ENCODE data around the gene PMAIP1. TPM values are rescaled to one million over a fixed set of nuclear protein-coding genes. Genes with fewer than 3 reads are reported as not detected.
"Not testable (repeated sequence)": the region's sequence is repeated elsewhere in the genome, so short reads cannot be mapped to it uniquely, and the experiment has no call there.

The PMAIP1 gene
- total RNA-seq (2014; rRNA removed; shearing (Covaris generic)): 131 and 207 TPM in 2 replicates

GRCh38 chr18:59899298-59900221 lies at the start of gene PMAIP1:
Gene PMAIP1, plus strand, starts transcription at chr18:59899996. Its CDS starts 182 bp downstream, at chr18:59900178.
- no peaks in the 10 kb centered on the region for H3K27me3 ChIP-seq (ENCODE audit: control insufficient read depth, insufficient read depth, low read length)

GRCh38 chr18:59851784-59852399 lies 47.9 kb upstream of the PMAIP1 start:
- no peak for DNase-seq
- Histone ChIP-seq H3K4me3 (ENCODE audit: insufficient read depth, low read depth, low read length) (no peak overlapping the region), H3K36me3 (replicated peaks; ENCODE audit: control insufficient read depth, insufficient read depth, low read length) (no peaks in the 10 kb centered on the region), H3K27me3 (ENCODE audit: control insufficient read depth, insufficient read depth, low read length) (no peaks in the 10 kb centered on the region)

More at GRCh38 chr18:59899298-59900221, at the start of gene PMAIP1:
- peak; percentile 95 for DNase-seq
- H3K36me3 ChIP-seq (replicated peaks; ENCODE audit: control insufficient read depth, insufficient read depth, low read length): peaks cover 17% of the 10 kb centered on the region
- peak within 1 kb of the TSS; percentile 86 for H3K4me3 ChIP-seq (ENCODE audit: insufficient read depth, low read depth, low read length)

- Histone ChIP-seq H3K36me3 (replicated peaks; ENCODE audit: control insufficient read depth, insufficient read depth, low read length) (no peaks in the 10 kb centered on the region), H3K4me3 (ENCODE audit: insufficient read depth, low read depth, low read length) (no peak overlapping the region), H3K27me3 (ENCODE audit: control insufficient read depth, insufficient read depth, low read length) (no peaks in the 10 kb centered on the region)
- no peak for DNase-seq
Observed at GRCh38 chr18:59852548-59852947, 47.2 kb upstream of the PMAIP1 start.

- Histone ChIP-seq H3K36me3 (replicated peaks; ENCODE audit: control insufficient read depth, insufficient read depth, low read length) (no peaks in the 10 kb centered on the region), H3K4me3 (ENCODE audit: insufficient read depth, low read depth, low read length) (no peak overlapping the region), H3K27me3 (ENCODE audit: control insufficient read depth, insufficient read depth, low read length) (no peaks in the 10 kb centered on the region)
- DNase-seq: no peak
Observed at GRCh38 chr18:59853380-59853779, 46.4 kb upstream of the PMAIP1 start.

- not testable (repeated sequence) for DNase-seq; H3K4me3 ChIP-seq (ENCODE audit: insufficient read depth, low read depth, low read length); H3K27me3 ChIP-seq (ENCODE audit: control insufficient read depth, insufficient read depth, low read length); H3K36me3 ChIP-seq (replicated peaks; ENCODE audit: control insufficient read depth, insufficient read depth, low read length)
Observed at GRCh38 chr18:59853988-59854387, 45.8 kb upstream of the PMAIP1 start.

GRCh38 chr18:59861009-59861408 lies 38.8 kb upstream of the PMAIP1 start:
- no peaks in the 10 kb centered on the region for H3K27me3 ChIP-seq (ENCODE audit: control insufficient read depth, insufficient read depth, low read length)
- no peak overlapping the region for H3K4me3 ChIP-seq (ENCODE audit: insufficient read depth, low read depth, low read length)
- H3K36me3 ChIP-seq (replicated peaks; ENCODE audit: control insufficient read depth, insufficient read depth, low read length): no peaks in the 10 kb centered on the region
- DNase-seq: no peak

GRCh38 chr18:59861963-59862819 lies 37.6 kb upstream of the PMAIP1 start:
- no peaks in the 10 kb centered on the region for H3K27me3 ChIP-seq (ENCODE audit: control insufficient read depth, insufficient read depth, low read length)
- no peak for DNase-seq
- H3K4me3 ChIP-seq (ENCODE audit: insufficient read depth, low read depth, low read length): no peak overlapping the region
- no peaks in the 10 kb centered on the region for H3K36me3 ChIP-seq (replicated peaks; ENCODE audit: control insufficient read depth, insufficient read depth, low read length)

- Histone ChIP-seq H3K4me3 (ENCODE audit: insufficient read depth, low read depth, low read length) (no peak overlapping the region), H3K36me3 (replicated peaks; ENCODE audit: control insufficient read depth, insufficient read depth, low read length) (no peaks in the 10 kb centered on the region), H3K27me3 (ENCODE audit: control insufficient read depth, insufficient read depth, low read length) (no peaks in the 10 kb centered on the region)
- DNase-seq: no peak
Observed at GRCh38 chr18:59865241-59865986, 34.4 kb upstream of the PMAIP1 start.

- no peaks in the 10 kb centered on the region for H3K27me3 ChIP-seq (ENCODE audit: control insufficient read depth, insufficient read depth, low read length)
- DNase-seq: no peak
- H3K36me3 ChIP-seq (replicated peaks; ENCODE audit: control insufficient read depth, insufficient read depth, low read length): no peaks in the 10 kb centered on the region
Observed at GRCh38 chr18:59866551-59867269, 33.1 kb upstream of the PMAIP1 start.

GRCh38 chr18:59867337-59868104 lies 32.3 kb upstream of the PMAIP1 start:
- H3K36me3 ChIP-seq (replicated peaks; ENCODE audit: control insufficient read depth, insufficient read depth, low read length): no peaks in the 10 kb centered on the region
- no peak overlapping the region for H3K4me3 ChIP-seq (ENCODE audit: insufficient read depth, low read depth, low read length)
- peak; percentile 59 for DNase-seq

More at GRCh38 chr18:59866551-59867269, 33.1 kb upstream of the PMAIP1 start:
- H3K4me3 ChIP-seq (ENCODE audit: insufficient read depth, low read depth, low read length): no peak overlapping the region

GRCh38 chr18:59870623-59871130 lies 29.1 kb upstream of the PMAIP1 start:
- Histone ChIP-seq H3K36me3 (replicated peaks; ENCODE audit: control insufficient read depth, insufficient read depth, low read length) (no peaks in the 10 kb centered on the region), H3K27me3 (ENCODE audit: control insufficient read depth, insufficient read depth, low read length) (no peaks in the 10 kb centered on the region), H3K4me3 (ENCODE audit: insufficient read depth, low read depth, low read length) (no peak overlapping the region)
- DNase-seq: no peak

More at GRCh38 chr18:59867337-59868104, 32.3 kb upstream of the PMAIP1 start:
- no peaks in the 10 kb centered on the region for H3K27me3 ChIP-seq (ENCODE audit: control insufficient read depth, insufficient read depth, low read length)

GRCh38 chr18:59871711-59872362 lies 28.0 kb upstream of the PMAIP1 start:
- Histone ChIP-seq H3K4me3 (ENCODE audit: insufficient read depth, low read depth, low read length) (no peak overlapping the region), H3K27me3 (ENCODE audit: control insufficient read depth, insufficient read depth, low read length) (no peaks in the 10 kb centered on the region), H3K36me3 (replicated peaks; ENCODE audit: control insufficient read depth, insufficient read depth, low read length) (no peaks in the 10 kb centered on the region)
- DNase-seq: no peak
